ENCODE results near the gene DLGAP1.
"Not testable (repeated sequence)": the region's sequence is repeated elsewhere in the genome, so short reads cannot be mapped to it uniquely, and the experiment has no call there.

Gene DLGAP1

GRCh38 chr18:4319738-4320677 is 135.1 kb downstream of the DLGAP1 start:
- Histone ChIP-seq H3K9me3 (no peaks in the 10 kb centered on the region), H3K36me3 (no peaks in the 10 kb centered on the region), H3K4me1 (no peaks in the 10 kb centered on the region), H3K4me3 (ENCODE audit: low read depth, low read length) (no peak overlapping the region), H3K27me3 (no peaks in the 10 kb centered on the region)
- DNase-seq, result no peak
- TF ChIP-seq, protein P1, sequence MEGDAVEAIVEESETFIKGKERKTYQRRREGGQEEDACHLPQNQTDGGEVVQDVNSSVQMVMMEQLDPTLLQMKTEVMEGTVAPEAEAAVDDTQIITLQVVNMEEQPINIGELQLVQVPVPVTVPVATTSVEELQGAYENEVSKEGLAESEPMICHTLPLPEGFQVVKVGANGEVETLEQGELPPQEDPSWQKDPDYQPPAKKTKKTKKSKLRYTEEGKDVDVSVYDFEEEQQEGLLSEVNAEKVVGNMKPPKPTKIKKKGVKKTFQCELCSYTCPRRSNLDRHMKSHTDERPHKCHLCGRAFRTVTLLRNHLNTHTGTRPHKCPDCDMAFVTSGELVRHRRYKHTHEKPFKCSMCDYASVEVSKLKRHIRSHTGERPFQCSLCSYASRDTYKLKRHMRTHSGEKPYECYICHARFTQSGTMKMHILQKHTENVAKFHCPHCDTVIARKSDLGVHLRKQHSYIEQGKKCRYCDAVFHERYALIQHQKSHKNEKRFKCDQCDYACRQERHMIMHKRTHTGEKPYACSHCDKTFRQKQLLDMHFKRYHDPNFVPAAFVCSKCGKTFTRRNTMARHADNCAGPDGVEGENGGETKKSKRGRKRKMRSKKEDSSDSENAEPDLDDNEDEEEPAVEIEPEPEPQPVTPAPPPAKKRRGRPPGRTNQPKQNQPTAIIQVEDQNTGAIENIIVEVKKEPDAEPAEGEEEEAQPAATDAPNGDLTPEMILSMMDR (IDR thresholded peaks at IDR 0.05; ENCODE audit: low read depth, low read length), result no peak

- Histone ChIP-seq H3K9me3 (no peaks in the 10 kb centered on the region), H3K4me3 (ENCODE audit: low read depth, low read length) (no peak overlapping the region), H3K27me3 (no peaks in the 10 kb centered on the region), H3K4me1 (no peaks in the 10 kb centered on the region), H3K36me3 (no peaks in the 10 kb centered on the region)
- TF ChIP-seq, protein P1 (IDR thresholded peaks at IDR 0.05; ENCODE audit: low read depth, low read length), result no peak
- no peak for DNase-seq
Measured at GRCh38 chr18:4318311-4318710, 136.8 kb downstream of the DLGAP1 start.

DNA sequence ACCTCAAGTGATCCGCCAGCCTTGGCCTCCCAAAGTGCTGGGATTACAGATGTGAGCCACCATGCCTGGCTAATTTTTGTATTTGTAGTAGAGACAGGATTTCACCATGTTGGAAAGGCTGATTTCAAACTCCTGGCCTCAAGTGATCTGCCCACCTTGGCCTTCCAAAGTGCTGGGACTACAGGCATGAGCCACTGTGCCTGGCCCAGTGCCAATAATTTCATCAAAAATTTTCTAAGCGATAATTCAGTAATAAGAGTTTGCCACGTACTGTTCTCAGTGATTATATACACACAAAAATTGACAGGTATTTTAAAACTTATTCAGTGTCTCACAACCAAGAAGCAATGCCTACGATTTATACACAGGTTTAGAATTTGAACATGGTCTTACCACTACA is 143.2 kb downstream of the DLGAP1 start:
- H3K27me3 ChIP-seq; DNase-seq; H3K4me1 ChIP-seq; H3K9me3 ChIP-seq; H3K36me3 ChIP-seq; H3K4me3 ChIP-seq (ENCODE audit: low read depth, low read length): not testable (repeated sequence)

- TF ChIP-seq, protein P1 (IDR thresholded peaks at IDR 0.05; ENCODE audit: low read depth, low read length), result no peak
- no peaks in the 10 kb centered on the region for H3K4me1 ChIP-seq
- H3K27me3 ChIP-seq, result no peaks in the 10 kb centered on the region
Measured at GRCh38 chr18:4311136-4311535, 144.0 kb downstream of the DLGAP1 start.

DNA sequence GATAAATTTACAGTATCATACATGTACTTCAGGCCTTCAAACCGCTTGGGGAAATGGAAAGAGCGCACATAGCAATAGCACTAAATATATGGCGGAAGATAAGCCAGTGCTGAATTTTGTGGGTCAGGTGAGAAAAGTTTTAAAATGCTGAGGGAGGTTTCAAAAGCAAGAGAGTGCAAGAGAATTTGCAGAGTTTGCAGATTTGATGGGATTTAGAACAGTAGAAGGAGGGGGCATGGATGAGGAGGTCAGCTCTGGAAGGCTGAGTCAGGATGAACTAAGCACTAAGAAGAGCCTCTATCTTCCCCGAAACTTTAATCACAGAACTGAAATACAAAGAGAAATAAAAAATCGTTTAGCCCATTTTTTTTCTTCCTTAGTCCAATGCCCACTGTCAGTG is 145.9 kb downstream of the DLGAP1 start:
- Histone ChIP-seq H3K4me1 (no peaks in the 10 kb centered on the region), H3K27me3 (no peaks in the 10 kb centered on the region), H3K36me3 (no peaks in the 10 kb centered on the region), H3K9me3 (no peaks in the 10 kb centered on the region), H3K4me3 (ENCODE audit: low read depth, low read length) (no peak overlapping the region)
- TF ChIP-seq, protein P1 (IDR thresholded peaks at IDR 0.05; ENCODE audit: low read depth, low read length), result no peak
- DNase-seq, result no peak

More at GRCh38 chr18:4311136-4311535, 144.0 kb downstream of the DLGAP1 start:
- H3K9me3 ChIP-seq, result no peaks in the 10 kb centered on the region
- DNase-seq, result no peak
- no peaks in the 10 kb centered on the region for H3K36me3 ChIP-seq
- no peak overlapping the region for H3K4me3 ChIP-seq (ENCODE audit: low read depth, low read length)

DNA sequence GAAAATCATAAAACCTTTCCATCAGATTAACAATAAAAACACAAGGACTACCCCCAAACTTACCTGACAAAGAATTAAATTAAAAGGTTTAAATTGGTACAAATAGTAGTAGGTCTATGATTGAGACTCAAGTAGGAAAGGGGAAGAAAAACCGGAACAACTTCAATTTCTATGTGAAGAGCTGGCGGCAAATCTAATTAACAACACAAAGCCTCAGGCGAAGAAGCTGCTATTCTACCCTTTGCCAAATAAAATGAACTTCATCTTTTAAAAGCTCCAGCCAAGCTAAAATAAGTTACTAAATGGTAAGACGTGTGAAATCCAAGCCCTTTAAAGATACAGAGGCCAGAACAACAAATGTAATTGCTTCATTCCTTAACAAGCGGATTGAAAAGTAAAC is 146.5 kb downstream of the DLGAP1 start:
- H3K4me3 ChIP-seq (ENCODE audit: low read depth, low read length), result no peak overlapping the region
- no peak for DNase-seq
- no peaks in the 10 kb centered on the region for H3K27me3 ChIP-seq

More for the DNA sequence above, 146.5 kb downstream of the DLGAP1 start:
- Histone ChIP-seq H3K36me3 (no peaks in the 10 kb centered on the region), H3K4me1 (no peaks in the 10 kb centered on the region), H3K9me3 (no peaks in the 10 kb centered on the region)
- TF ChIP-seq, protein P1 (IDR thresholded peaks at IDR 0.05; ENCODE audit: low read depth, low read length), result no peak
